ENCODE results near the gene RND3. TPM values are rescaled to one million over a fixed set of nuclear protein-coding genes. Genes with fewer than 3 reads are reported as not detected.

The RND3 gene
- total and polyA plus RNA-seq, 2 donors (not counting 1 experiment from before 2014, with no cell fraction given) = not detected

DNA sequence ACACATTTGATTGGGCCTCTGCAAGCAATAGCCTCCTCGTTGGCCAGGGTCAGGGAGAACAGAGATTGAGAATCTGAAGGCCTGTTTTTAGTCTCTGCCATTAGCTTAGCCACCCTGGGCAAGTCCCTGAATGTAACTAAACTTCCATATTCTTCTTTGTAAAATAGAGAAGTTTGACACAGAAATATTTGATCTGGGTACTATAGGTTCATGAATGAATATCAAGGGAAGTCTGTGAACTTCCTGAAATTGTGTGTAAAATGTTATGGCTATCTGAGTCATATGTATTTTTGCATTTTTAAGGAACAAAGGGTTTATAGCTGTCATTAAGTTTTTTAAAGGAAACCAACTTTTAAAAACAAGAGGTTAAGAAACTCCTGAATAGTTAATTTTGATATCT lies 23.2 kb downstream of the RND3 start:
- intact Hi-C loops (cut with micrococcal nuclease) = no loop called here

DNA sequence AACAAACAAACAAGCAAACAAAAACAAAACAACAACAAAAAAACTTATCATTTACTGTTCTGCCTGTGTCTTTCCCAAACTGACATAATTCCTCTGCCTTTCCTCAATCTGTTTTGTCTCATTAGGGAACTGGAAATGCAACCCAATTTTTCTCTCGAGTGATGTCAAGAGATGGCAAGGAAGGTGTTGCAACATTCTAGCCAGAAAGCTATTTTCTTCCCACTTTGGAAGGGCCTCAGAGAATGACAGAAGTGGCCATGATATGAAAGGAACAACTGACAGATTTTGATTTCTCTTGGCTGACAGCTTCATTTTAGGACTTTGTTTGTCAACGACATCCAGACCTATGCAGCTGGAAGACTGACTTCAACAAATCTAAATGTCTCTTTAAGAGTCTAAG lies 24.7 kb downstream of the RND3 start:
- no peaks in the 10 kb centered on the region for H3K27me3 Mint-ChIP-seq
- no peaks in the 10 kb centered on the region for H3K9me3 Mint-ChIP-seq (ENCODE audit: insufficient read depth)
- no peaks in the 10 kb centered on the region for H3K4me1 Mint-ChIP-seq
- no peak overlapping the region for H2AFZ ChIP-seq (ENCODE audit: insufficient read depth, low read depth, low read length, poor library complexity, severe bottlenecking)
- WGBS (ENCODE audit: insufficient coverage) = 80% methylated on average over 1 of the region's 2 CpGs
- H3K9ac ChIP-seq (ENCODE audit: low read length) = no peak overlapping the region
- no peaks in the 10 kb centered on the region for H4K20me1 ChIP-seq (ENCODE audit: control insufficient read depth, insufficient read depth, low read length, poor library complexity, severe bottlenecking)
- no peaks in the 10 kb centered on the region for H3K4me1 ChIP-seq (ENCODE audit: control insufficient read depth in 2 of 2, insufficient read depth in 2 of 2, low read length in 2 of 2)
- ATAC-seq (ENCODE audit: low read depth) (no peak), DNase-seq (no peak)
- no peak overlapping the region for H3K4me2 ChIP-seq (replicated peaks; ENCODE audit: low read depth, low read length, poor library complexity, severe bottlenecking)
- H3K27ac Mint-ChIP-seq = no peak overlapping the region
- no peaks in the 10 kb centered on the region for H3K27me3 ChIP-seq (replicated peaks in 1 of 4; ENCODE audit: control extremely low read depth in 1 of 4, control insufficient read depth in 3 of 4, insufficient read depth in 4 of 4, low read length in 3 of 4)
- no peaks in the 10 kb centered on the region for H3K36me3 ChIP-seq (replicated peaks in 1 of 2; ENCODE audit: control extremely low read depth in 1 of 2, control insufficient read depth in 1 of 2, extremely low read depth in 1 of 2, insufficient read depth in 2 of 2, low read length in 1 of 2)
- intact Hi-C loops (cut with micrococcal nuclease) = no loop called here
- no peak overlapping the region for H3K4me3 Mint-ChIP-seq
- ChIA-PET CTCF (no interaction called here), POLR2A (no interaction called here)
- no peaks in the 10 kb centered on the region for H3K79me2 ChIP-seq (ENCODE audit: control insufficient read depth, insufficient read depth, low read length)
- TF ChIP-seq, protein P1, sequence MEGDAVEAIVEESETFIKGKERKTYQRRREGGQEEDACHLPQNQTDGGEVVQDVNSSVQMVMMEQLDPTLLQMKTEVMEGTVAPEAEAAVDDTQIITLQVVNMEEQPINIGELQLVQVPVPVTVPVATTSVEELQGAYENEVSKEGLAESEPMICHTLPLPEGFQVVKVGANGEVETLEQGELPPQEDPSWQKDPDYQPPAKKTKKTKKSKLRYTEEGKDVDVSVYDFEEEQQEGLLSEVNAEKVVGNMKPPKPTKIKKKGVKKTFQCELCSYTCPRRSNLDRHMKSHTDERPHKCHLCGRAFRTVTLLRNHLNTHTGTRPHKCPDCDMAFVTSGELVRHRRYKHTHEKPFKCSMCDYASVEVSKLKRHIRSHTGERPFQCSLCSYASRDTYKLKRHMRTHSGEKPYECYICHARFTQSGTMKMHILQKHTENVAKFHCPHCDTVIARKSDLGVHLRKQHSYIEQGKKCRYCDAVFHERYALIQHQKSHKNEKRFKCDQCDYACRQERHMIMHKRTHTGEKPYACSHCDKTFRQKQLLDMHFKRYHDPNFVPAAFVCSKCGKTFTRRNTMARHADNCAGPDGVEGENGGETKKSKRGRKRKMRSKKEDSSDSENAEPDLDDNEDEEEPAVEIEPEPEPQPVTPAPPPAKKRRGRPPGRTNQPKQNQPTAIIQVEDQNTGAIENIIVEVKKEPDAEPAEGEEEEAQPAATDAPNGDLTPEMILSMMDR (IDR thresholded peaks at IDR 0.05) = no peak
- TF ChIP-seq EZH2 (IDR thresholded peaks at IDR 0.05; ENCODE audit: borderline replicate concordance, insufficient read depth, low read depth, low read length, poor library complexity, severe bottlenecking) = no peak
- H3K27ac ChIP-seq (ENCODE audit: low read length in 2 of 2) = no peak overlapping the region
- H3K4me3 ChIP-seq (ENCODE audit: control extremely low read depth in 1 of 5, extremely low read depth in 1 of 5, insufficient read depth in 1 of 5, low read depth in 2 of 5, low read length in 4 of 5) = no peak overlapping the region
- no peaks in the 10 kb centered on the region for H3K9me3 ChIP-seq (ENCODE audit: control extremely low read depth in 1 of 3, control insufficient read depth in 2 of 3, insufficient read depth in 1 of 3, low read length in 2 of 3)

More for the DNA sequence above, 23.2 kb downstream of the RND3 start:
- Histone ChIP-seq H3K9ac (ENCODE audit: low read length) (no peak overlapping the region), H3K27ac (ENCODE audit: low read length in 2 of 2) (no peak overlapping the region), H2AFZ (ENCODE audit: insufficient read depth, low read depth, low read length, poor library complexity, severe bottlenecking) (no peak overlapping the region), H4K20me1 (ENCODE audit: control insufficient read depth, insufficient read depth, low read length, poor library complexity, severe bottlenecking) (no peaks in the 10 kb centered on the region), H3K4me3 (ENCODE audit: control extremely low read depth in 1 of 5, extremely low read depth in 1 of 5, insufficient read depth in 1 of 5, low read depth in 2 of 5, low read length in 4 of 5) (no peak overlapping the region), H3K36me3 (replicated peaks in 1 of 2; ENCODE audit: control extremely low read depth in 1 of 2, control insufficient read depth in 1 of 2, extremely low read depth in 1 of 2, insufficient read depth in 2 of 2, low read length in 1 of 2) (no peaks in the 10 kb centered on the region), H3K79me2 (ENCODE audit: control insufficient read depth, insufficient read depth, low read length) (no peaks in the 10 kb centered on the region), H3K4me1 (ENCODE audit: control insufficient read depth in 2 of 2, insufficient read depth in 2 of 2, low read length in 2 of 2) (no peaks in the 10 kb centered on the region), H3K27me3 (replicated peaks in 1 of 4; ENCODE audit: control extremely low read depth in 1 of 4, control insufficient read depth in 3 of 4, insufficient read depth in 4 of 4, low read length in 3 of 4) (no peaks in the 10 kb centered on the region), H3K4me2 (replicated peaks; ENCODE audit: low read depth, low read length, poor library complexity, severe bottlenecking) (no peak overlapping the region), H3K9me3 (ENCODE audit: control extremely low read depth in 1 of 3, control insufficient read depth in 2 of 3, insufficient read depth in 1 of 3, low read length in 2 of 3) (no peaks in the 10 kb centered on the region)
- DNase-seq (no peak), ATAC-seq (ENCODE audit: low read depth) (no peak)
- Mint-ChIP-seq H3K27me3 (no peaks in the 10 kb centered on the region), H3K9me3 (ENCODE audit: insufficient read depth) (no peaks in the 10 kb centered on the region), H3K4me3 (no peak overlapping the region), H3K4me1 (no peaks in the 10 kb centered on the region), H3K27ac (no peak overlapping the region)
- no peak for TF ChIP-seq EZH2 (IDR thresholded peaks at IDR 0.05; ENCODE audit: borderline replicate concordance, insufficient read depth, low read depth, low read length, poor library complexity, severe bottlenecking)
- TF ChIP-seq, protein P1 (IDR thresholded peaks at IDR 0.05) = no peak
- no CpG with 5 or more reads among the region's 1 CpG for WGBS (ENCODE audit: insufficient coverage)
- ChIA-PET POLR2A (no interaction called here), CTCF (no interaction called here)
